GM21786 (cell line): ENCODE results near the gene STYXL1.

ENCODE experiments used
- ATAC-seq: cut with Tn5 transposase; IDR thresholded peaks from one replicate; pipeline ENCODE4 v1.9.1; 2021; ENCODE audit not compliant: unreplicated experiment

STYXL1 gene

GRCh38 chr7:75960372-75960771 is 87.4 kb downstream of the STYXL1 start:
- no peak for ATAC-seq

GRCh38 chr7:75958802-75959543 is 88.8 kb downstream of the STYXL1 start:
- ATAC-seq, result no peak

GRCh38 chr7:75957021-75957736 is 90.6 kb downstream of the STYXL1 start:
- no peak for ATAC-seq

- no peak for ATAC-seq
Observed at GRCh38 chr7:75955331-75955955, 92.4 kb downstream of the STYXL1 start.

GRCh38 chr7:75953931-75954330 is 93.9 kb downstream of the STYXL1 start:
- no peak for ATAC-seq

GRCh38 chr7:75953431-75953830 is 94.4 kb downstream of the STYXL1 start:
- no peak for ATAC-seq

- ATAC-seq, result no peak
Observed at GRCh38 chr7:75951506-75951905, 96.3 kb downstream of the STYXL1 start.

- ATAC-seq, result no peak
Observed at GRCh38 chr7:75950111-75950681, 97.6 kb downstream of the STYXL1 start.

- ATAC-seq, result no peak
Observed at GRCh38 chr7:75948179-75948578, 99.6 kb downstream of the STYXL1 start.
